ENCODE results near the gene SZRD1.

DNA sequence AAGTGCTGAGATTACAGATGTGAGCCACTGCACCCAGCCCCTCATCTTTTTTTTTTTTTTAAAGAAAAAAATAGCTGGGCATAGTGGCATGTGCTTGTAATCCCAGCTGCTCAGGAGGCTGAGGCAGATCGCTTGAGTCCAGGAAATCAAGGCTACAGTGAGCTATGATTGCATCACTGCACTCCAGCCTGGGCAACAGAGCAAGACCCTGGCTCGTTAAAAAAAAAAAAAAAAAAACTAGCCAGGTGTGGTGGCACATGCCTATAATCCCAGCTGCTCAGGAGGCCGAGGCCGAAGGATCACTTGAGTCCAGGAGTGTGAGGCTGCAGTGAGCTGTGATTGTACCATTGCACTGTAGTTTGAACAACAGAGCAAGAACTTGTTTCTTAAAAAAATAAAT is 13.8 kb downstream of the SZRD1 start:
- TF ChIP-seq, protein P1, sequence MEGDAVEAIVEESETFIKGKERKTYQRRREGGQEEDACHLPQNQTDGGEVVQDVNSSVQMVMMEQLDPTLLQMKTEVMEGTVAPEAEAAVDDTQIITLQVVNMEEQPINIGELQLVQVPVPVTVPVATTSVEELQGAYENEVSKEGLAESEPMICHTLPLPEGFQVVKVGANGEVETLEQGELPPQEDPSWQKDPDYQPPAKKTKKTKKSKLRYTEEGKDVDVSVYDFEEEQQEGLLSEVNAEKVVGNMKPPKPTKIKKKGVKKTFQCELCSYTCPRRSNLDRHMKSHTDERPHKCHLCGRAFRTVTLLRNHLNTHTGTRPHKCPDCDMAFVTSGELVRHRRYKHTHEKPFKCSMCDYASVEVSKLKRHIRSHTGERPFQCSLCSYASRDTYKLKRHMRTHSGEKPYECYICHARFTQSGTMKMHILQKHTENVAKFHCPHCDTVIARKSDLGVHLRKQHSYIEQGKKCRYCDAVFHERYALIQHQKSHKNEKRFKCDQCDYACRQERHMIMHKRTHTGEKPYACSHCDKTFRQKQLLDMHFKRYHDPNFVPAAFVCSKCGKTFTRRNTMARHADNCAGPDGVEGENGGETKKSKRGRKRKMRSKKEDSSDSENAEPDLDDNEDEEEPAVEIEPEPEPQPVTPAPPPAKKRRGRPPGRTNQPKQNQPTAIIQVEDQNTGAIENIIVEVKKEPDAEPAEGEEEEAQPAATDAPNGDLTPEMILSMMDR (conservative IDR thresholded peaks at IDR 0.05; ENCODE audit: low read length) = no peak
- TF ChIP-seq EZH2phosphoT487 (IDR thresholded peaks at IDR 0.05; ENCODE audit: borderline replicate concordance, low read depth, low read length) = no peak

Measured in OCI-LY7 (cell line).